Upper lobe of right lung (tissue), 1 donor: ENCODE results near the gene CEACAM19. TPM values are rescaled to one million over a fixed set of nuclear protein-coding genes. Genes with fewer than 3 reads are reported as not detected.

Experiments used
- ATAC-seq: fragments of 200-7000 bp; cut with Tn5 transposase; one replicate; pipeline ENCODE4 v1.9.1; 2020; ENCODE audit warnings: mild to moderate bottlenecking, moderate library complexity
- DNase-seq: peaks from one replicate; pipeline ENCODE4 v3.0.0-alpha.2; 2020
- H3K27ac ChIP-seq: fragments of 200-600 bp; one replicate; pipeline ENCODE4 v1.8.0; 2022
- H3K27me3 ChIP-seq: fragments of 200-600 bp; one replicate; pipeline ENCODE4 v1.8.0; 2022; ENCODE audit warnings: mild to moderate bottlenecking
- H3K36me3 ChIP-seq: fragments of 200-600 bp; one replicate; pipeline ENCODE4 v1.8.0; 2022
- H3K4me1 ChIP-seq: fragments of 200-600 bp; one replicate; pipeline ENCODE4 v1.8.0; 2022
- H3K4me3 ChIP-seq: fragments of 200-600 bp; one replicate; pipeline ENCODE4 v1.8.0; 2022; ENCODE audit warnings: mild to moderate bottlenecking
- H3K9me3 ChIP-seq: fragments of 200-600 bp; one replicate; pipeline ENCODE4 v1.8.0; 2022
- CTCF ChIP-seq: fragments of 200-600 bp; IDR thresholded peaks from one replicate; pipeline ENCODE4 v1.8.0; 2022; ENCODE audit warnings: antibody characterized with exemption
- intact Hi-C: fragments of 100-400 bp; cut with DNase I; formaldehyde crosslinking; loops from one replicate; pipeline ENCODE4 v1.11.0; 2022
- microRNA-seq: library from miRNA; unstranded; fragments of <30 nt; microRNA quantifications from one replicate; pipeline ENCODE4 v1.2.0, GENCODE V29; 2020; ENCODE audit warnings: borderline microRNAs expressed
- total RNA-seq: library from RNA; stranded (reverse); fragmentation: NEBNext Ultra II Directional; extraction: Animal tissue kit (Norgen Biotek cat#: 25700); gene quantifications from one replicate; pipeline ENCODE4 v1.2.1, GENCODE V29; 2021
- donor health status: DM: no; HTN: yes; CAD: no; lungs with severe emphysema.

The CEACAM19 gene
- total RNA-seq, 1 donor from 2014 or later: 7.6 TPM

- intact Hi-C loops: no loop called here
- H3K27me3 ChIP-seq: no peaks in the 10 kb centered on the region
- TF ChIP-seq CTCF: no peak
- H3K4me3 ChIP-seq: no peak overlapping the region
- DNase-seq (no peak), ATAC-seq (peak; percentile 22)
- no peaks in the 10 kb centered on the region for H3K36me3 ChIP-seq
- no peaks in the 10 kb centered on the region for H3K4me1 ChIP-seq
- no peaks in the 10 kb centered on the region for H3K9me3 ChIP-seq
- H3K27ac ChIP-seq: no peak overlapping the region
Measured at GRCh38 chr19:44732235-44733014, 61.1 kb downstream of the CEACAM19 start.

Small RNA genes within 50 kb of the gene (microRNA-seq; reads per million reads assigned to microRNA genes)
- gene MIR4531: not detected

Other genes starting within 250 kb of the CEACAM19 start
- gene ZNF229, start 223.0 kb upstream of the CEACAM19 start, total RNA-seq: 3.0 TPM
- 9.6 TPM for gene ZNF180, start 171.0 kb upstream of the CEACAM19 start, total RNA-seq
- gene CEACAM20, start 141.8 kb upstream of the CEACAM19 start, total RNA-seq: 0.35 TPM
- not detected for gene IGSF23, start 57.9 kb upstream of the CEACAM19 start, total RNA-seq
- gene PVR, start 27.6 kb upstream of the CEACAM19 start, total RNA-seq: 40.8 TPM
- not detected for gene CEACAM16, start 27.7 kb downstream of the CEACAM19 start, total RNA-seq
- 87.4 TPM for gene BCL3, start 77.2 kb downstream of the CEACAM19 start, total RNA-seq
- 3.2 TPM for gene CBLC, start 106.4 kb downstream of the CEACAM19 start, total RNA-seq
- 280 TPM for gene BCAM, start 137.6 kb downstream of the CEACAM19 start, total RNA-seq
- 108 TPM for gene NECTIN2, start 174.8 kb downstream of the CEACAM19 start, total RNA-seq
- gene TOMM40, start 219.8 kb downstream of the CEACAM19 start, total RNA-seq: 52.4 TPM
- gene APOE, start 234.3 kb downstream of the CEACAM19 start, total RNA-seq: 565 TPM
- gene APOC1, start 243.1 kb downstream of the CEACAM19 start, total RNA-seq: 558 TPM